CD1c-positive myeloid dendritic cell (primary cell): ENCODE data around the gene PLXNA4.
A peak's percentile ranks its signal among the peaks of the same experiment; 100 is the strongest.
"Not testable (repeated sequence)": the region's sequence is repeated elsewhere in the genome, so short reads cannot be mapped to it uniquely, and the experiment has no call there.

Experiments
- DNase-seq: peaks from one replicate; pipeline ENCODE4 v3.0.0-alpha.2; 2016; ENCODE audit errors: extremely low spot score

The PLXNA4 gene

GRCh38 chr7:132575982-132576720, at the start of gene PLXNA4:
Gene PLXNA4, minus strand, starts transcription at chr7:132576470. Its CDS starts 67,777 bp downstream, at chr7:132508693.
- DNase-seq: no peak

- DNase-seq: no peak
Measured at GRCh38 chr7:132625651-132626050, 49.4 kb upstream of the PLXNA4 start.

GRCh38 chr7:132622081-132622480, 45.8 kb upstream of the PLXNA4 start:
- no peak for DNase-seq

GRCh38 chr7:132619967-132620366, 43.7 kb upstream of the PLXNA4 start:
- DNase-seq: no peak

GRCh38 chr7:132618956-132619305, 42.7 kb upstream of the PLXNA4 start:
- DNase-seq: no peak

- DNase-seq: no peak
Measured at GRCh38 chr7:132618271-132618955, 42.1 kb upstream of the PLXNA4 start.

- peak; percentile 35 for DNase-seq
Measured at GRCh38 chr7:132614428-132615318, 38.4 kb upstream of the PLXNA4 start.

- no peak for DNase-seq
Measured at GRCh38 chr7:132613737-132614136, 37.5 kb upstream of the PLXNA4 start.

GRCh38 chr7:132610995-132611394, 34.7 kb upstream of the PLXNA4 start:
- DNase-seq: no peak

GRCh38 chr7:132609906-132610520, 33.7 kb upstream of the PLXNA4 start:
- DNase-seq: no peak

GRCh38 chr7:132609222-132609621, 33.0 kb upstream of the PLXNA4 start:
- DNase-seq: no peak

GRCh38 chr7:132608523-132608922, 32.3 kb upstream of the PLXNA4 start:
- no peak for DNase-seq

GRCh38 chr7:132607656-132608055, 31.4 kb upstream of the PLXNA4 start:
- no peak for DNase-seq

GRCh38 chr7:132604121-132604520, 27.9 kb upstream of the PLXNA4 start:
- no peak for DNase-seq

- no peak for DNase-seq
Measured at GRCh38 chr7:132603220-132603833, 27.1 kb upstream of the PLXNA4 start.

- DNase-seq: no peak
Measured at GRCh38 chr7:132601783-132602182, 25.5 kb upstream of the PLXNA4 start.

GRCh38 chr7:132596588-132596987, 20.3 kb upstream of the PLXNA4 start:
- no peak for DNase-seq

GRCh38 chr7:132594741-132595140, 18.5 kb upstream of the PLXNA4 start:
- not testable (repeated sequence) for DNase-seq

- DNase-seq: no peak
Measured at GRCh38 chr7:132592936-132593335, 16.7 kb upstream of the PLXNA4 start.

GRCh38 chr7:132592231-132592920, 16.1 kb upstream of the PLXNA4 start:
- DNase-seq: no peak

GRCh38 chr7:132590162-132590561, 13.9 kb upstream of the PLXNA4 start:
- DNase-seq: no peak
